ENCODE results near the gene MSRB1. TPM values are rescaled to one million over a fixed set of nuclear protein-coding genes. Genes with fewer than 3 reads are reported as not detected.

Gene MSRB1
- total and polyA plus RNA-seq, 2 of the 13 experiments (the other 11 are each of a cell fraction or from before 2014, with no cell fraction given): 32.1 to 75.4 TPM

DNA sequence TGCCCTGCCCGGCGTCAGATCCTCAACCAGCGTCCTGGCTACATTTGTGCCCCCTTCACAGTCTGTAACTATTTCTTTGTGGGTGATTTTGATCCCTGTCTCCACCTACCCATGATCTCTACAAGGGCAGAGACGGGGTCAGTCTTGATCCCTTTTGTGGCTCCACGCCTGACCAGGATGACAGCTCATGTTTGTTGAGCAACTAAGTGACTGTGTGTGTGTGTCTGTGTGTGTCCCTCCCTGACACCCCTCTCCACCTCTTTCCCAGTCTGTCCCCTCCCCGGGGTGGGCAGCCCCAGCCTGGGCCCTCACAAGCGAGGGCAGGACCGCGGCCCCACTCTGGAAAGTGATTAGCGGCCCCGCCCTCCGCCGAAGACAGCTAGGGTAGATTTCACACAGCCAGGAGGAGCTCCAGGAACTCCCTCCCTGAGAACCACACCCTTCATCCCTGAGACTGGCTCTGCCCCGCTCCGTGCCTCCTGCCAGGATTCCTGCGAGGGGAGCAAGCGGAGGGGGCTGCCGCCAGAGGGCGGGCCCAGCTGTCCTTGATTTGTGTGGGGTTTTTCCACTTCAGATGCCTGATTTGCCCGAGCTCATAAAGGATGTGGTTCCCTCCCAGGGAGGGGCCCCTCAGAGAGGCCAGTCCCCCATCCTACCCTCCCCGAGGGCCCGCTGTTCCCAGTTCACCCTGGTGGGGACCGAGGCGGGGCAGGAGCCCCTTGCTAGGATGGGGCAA is 19.5 kb downstream of the MSRB1 start (continued):
- TF ChIP-seq, protein P1, sequence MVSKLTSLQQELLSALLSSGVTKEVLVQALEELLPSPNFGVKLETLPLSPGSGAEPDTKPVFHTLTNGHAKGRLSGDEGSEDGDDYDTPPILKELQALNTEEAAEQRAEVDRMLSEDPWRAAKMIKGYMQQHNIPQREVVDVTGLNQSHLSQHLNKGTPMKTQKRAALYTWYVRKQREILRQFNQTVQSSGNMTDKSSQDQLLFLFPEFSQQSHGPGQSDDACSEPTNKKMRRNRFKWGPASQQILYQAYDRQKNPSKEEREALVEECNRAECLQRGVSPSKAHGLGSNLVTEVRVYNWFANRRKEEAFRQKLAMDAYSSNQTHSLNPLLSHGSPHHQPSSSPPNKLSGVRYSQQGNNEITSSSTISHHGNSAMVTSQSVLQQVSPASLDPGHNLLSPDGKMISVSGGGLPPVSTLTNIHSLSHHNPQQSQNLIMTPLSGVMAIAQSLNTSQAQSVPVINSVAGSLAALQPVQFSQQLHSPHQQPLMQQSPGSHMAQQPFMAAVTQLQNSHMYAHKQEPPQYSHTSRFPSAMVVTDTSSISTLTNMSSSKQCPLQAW (CRISPR knock-in tag; IDR thresholded peaks at IDR 0.05): peak; percentile 39; the same call in 1 of the 2 replicates
- no peak for TF ChIP-seq RARG (CRISPR knock-in tag; IDR thresholded peaks at IDR 0.05; ENCODE audit: low read depth)
- peak in 1 of 2 experiments; percentile 49; a peak in 1 of 4 replicates for TF ChIP-seq EP300 (IDR thresholded peaks at IDR 0.05; ENCODE audit: low read depth in 2 of 2, low read length in 2 of 2)
- no peak for TF ChIP-seq EP300 (CRISPR knock-in tag; IDR thresholded peaks at IDR 0.05; ENCODE audit: borderline replicate concordance)
- 0 out of 2 replicates have a peak, but pooled peaks have one; percentile 32 for TF ChIP-seq ZNF501 (CRISPR knock-in tag; IDR thresholded peaks at IDR 0.05)
- TF ChIP-seq, protein P2, sequence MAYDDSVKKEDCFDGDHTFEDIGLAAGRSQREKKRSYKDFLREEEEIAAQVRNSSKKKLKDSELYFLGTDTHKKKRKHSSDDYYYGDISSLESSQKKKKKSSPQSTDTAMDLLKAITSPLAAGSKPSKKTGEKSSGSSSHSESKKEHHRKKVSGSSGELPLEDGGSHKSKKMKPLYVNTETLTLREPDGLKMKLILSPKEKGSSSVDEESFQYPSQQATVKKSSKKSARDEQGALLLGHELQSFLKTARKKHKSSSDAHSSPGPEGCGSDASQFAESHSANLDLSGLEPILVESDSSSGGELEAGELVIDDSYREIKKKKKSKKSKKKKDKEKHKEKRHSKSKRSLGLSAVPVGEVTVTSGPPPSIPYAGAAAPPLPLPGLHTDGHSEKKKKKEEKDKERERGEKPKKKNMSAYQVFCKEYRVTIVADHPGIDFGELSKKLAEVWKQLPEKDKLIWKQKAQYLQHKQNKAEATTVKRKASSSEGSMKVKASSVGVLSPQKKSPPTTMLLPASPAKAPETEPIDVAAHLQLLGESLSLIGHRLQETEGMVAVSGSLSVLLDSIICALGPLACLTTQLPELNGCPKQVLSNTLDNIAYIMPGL (CRISPR knock-in tag; IDR thresholded peaks at IDR 0.05; ENCODE audit: borderline replicate concordance in 1 of 2, low read depth in 1 of 2): 0 out of 4 replicates have a peak, but pooled peaks of 1 of the 2 experiments have one; percentile 18
- TF ChIP-seq, protein P3, sequence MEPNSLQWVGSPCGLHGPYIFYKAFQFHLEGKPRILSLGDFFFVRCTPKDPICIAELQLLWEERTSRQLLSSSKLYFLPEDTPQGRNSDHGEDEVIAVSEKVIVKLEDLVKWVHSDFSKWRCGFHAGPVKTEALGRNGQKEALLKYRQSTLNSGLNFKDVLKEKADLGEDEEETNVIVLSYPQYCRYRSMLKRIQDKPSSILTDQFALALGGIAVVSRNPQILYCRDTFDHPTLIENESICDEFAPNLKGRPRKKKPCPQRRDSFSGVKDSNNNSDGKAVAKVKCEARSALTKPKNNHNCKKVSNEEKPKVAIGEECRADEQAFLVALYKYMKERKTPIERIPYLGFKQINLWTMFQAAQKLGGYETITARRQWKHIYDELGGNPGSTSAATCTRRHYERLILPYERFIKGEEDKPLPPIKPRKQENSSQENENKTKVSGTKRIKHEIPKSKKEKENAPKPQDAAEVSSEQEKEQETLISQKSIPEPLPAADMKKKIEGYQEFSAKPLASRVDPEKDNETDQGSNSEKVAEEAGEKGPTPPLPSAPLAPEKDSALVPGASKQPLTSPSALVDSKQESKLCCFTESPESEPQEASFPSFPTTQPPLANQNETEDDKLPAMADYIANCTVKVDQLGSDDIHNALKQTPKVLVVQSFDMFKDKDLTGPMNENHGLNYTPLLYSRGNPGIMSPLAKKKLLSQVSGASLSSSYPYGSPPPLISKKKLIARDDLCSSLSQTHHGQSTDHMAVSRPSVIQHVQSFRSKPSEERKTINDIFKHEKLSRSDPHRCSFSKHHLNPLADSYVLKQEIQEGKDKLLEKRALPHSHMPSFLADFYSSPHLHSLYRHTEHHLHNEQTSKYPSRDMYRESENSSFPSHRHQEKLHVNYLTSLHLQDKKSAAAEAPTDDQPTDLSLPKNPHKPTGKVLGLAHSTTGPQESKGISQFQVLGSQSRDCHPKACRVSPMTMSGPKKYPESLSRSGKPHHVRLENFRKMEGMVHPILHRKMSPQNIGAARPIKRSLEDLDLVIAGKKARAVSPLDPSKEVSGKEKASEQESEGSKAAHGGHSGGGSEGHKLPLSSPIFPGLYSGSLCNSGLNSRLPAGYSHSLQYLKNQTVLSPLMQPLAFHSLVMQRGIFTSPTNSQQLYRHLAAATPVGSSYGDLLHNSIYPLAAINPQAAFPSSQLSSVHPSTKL (CRISPR knock-in tag; IDR thresholded peaks at IDR 0.05): peak; percentile 8; the same call in 1 of the 2 replicates
- TF ChIP-seq RAD21 (CRISPR knock-in tag; IDR thresholded peaks at IDR 0.05): peak; percentile 15; the same call in 1 of the 2 replicates
- TF ChIP-seq PATZ1 (CRISPR knock-in tag; IDR thresholded peaks at IDR 0.05): peak; percentile 73; the same call in 1 of the 2 replicates
- TF ChIP-seq STAG1 (CRISPR knock-in tag; IDR thresholded peaks at IDR 0.05): peak; percentile 35
- peak; percentile 67 for TF ChIP-seq CTCF (CRISPR knock-in tag; IDR thresholded peaks at IDR 0.05)
- TF ChIP-seq, protein P4, sequence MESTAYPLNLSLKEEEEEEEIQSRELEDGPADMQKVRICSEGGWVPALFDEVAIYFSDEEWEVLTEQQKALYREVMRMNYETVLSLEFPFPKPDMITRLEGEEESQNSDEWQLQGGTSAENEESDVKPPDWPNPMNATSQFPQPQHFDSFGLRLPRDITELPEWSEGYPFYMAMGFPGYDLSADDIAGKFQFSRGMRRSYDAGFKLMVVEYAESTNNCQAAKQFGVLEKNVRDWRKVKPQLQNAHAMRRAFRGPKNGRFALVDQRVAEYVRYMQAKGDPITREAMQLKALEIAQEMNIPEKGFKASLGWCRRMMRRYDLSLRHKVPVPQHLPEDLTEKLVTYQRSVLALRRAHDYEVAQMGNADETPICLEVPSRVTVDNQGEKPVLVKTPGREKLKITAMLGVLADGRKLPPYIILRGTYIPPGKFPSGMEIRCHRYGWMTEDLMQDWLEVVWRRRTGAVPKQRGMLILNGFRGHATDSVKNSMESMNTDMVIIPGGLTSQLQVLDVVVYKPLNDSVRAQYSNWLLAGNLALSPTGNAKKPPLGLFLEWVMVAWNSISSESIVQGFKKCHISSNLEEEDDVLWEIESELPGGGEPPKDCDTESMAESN (CRISPR knock-in tag; conservative IDR thresholded peaks at IDR 0.05): 0 out of 2 replicates have a peak, but pooled peaks have one; percentile 21
- TF ChIP-seq ATF7-NPFF (CRISPR knock-in tag; IDR thresholded peaks at IDR 0.05; ENCODE audit: low read depth): 0 out of 2 replicates have a peak, but pooled peaks have one; percentile 27

All from HepG2 (cell line).